Fibroblast of lung (primary cell): ENCODE data around the gene ANO6. TPM values are rescaled to one million over a fixed set of nuclear protein-coding genes. Genes with fewer than 3 reads are reported as not detected.

Source experiments
- DNase-seq, 2 donors: peaks; one replicate each; pipeline versions ENCODE4 v3.0.0 to v3.0.0-alpha.2; 2010; ENCODE audit warnings: low read depth in 2 of 2
- H2AFZ ChIP-seq: 2 replicates; pipeline ENCODE4 v1.5.1; 2012; ENCODE audit warnings: low read length, control low read depth, inconsistent platforms
- H3K27ac ChIP-seq: 2 replicates; pipeline ENCODE4 v1.5.1; 2011; ENCODE audit warnings: low read length, control low read depth; ENCODE audit not compliant: insufficient read depth
- H3K27me3 ChIP-seq: 2 replicates; pipeline ENCODE4 v1.5.1; 2011; ENCODE audit warnings: mild to moderate bottlenecking, low read length; ENCODE audit not compliant: control insufficient read depth, insufficient read depth
- H3K36me3 ChIP-seq: 2 replicates; pipeline ENCODE4 v1.5.1; 2011; ENCODE audit warnings: low read length; ENCODE audit not compliant: control insufficient read depth, insufficient read depth
- H3K4me1 ChIP-seq: 2 replicates; pipeline ENCODE4 v1.5.1; 2011; ENCODE audit warnings: low read length; ENCODE audit not compliant: control insufficient read depth, insufficient read depth; ENCODE audit errors: extremely low read depth
- H3K4me2 ChIP-seq: 2 replicates; pipeline ENCODE4 v1.5.1; 2011; ENCODE audit warnings: low read length, control low read depth; ENCODE audit not compliant: insufficient read depth; ENCODE audit errors: extremely low read depth
- H3K4me3 ChIP-seq, 4 experiments: fragments of 200-600 bp in 1 of 4; sonication (generic) in 1 of 4; replicated peaks in 1 of 4; 2 replicates each; pipeline ENCODE4 v1.5.1; 2011 to 2016; ENCODE audit warnings: low read length in 4 of 4, low read depth in 3 of 4, mild to moderate bottlenecking in 3 of 4, control low read depth in 2 of 4, inconsistent platforms in 1 of 4, mixed read lengths in 1 of 4; ENCODE audit not compliant: insufficient read depth in 1 of 4; ENCODE audit errors: control extremely low read depth in 1 of 4
- H3K79me2 ChIP-seq: 2 replicates; pipeline ENCODE4 v1.5.1; 2012; ENCODE audit warnings: mild to moderate bottlenecking, low read length, inconsistent platforms; ENCODE audit not compliant: control insufficient read depth, insufficient read depth
- H3K9ac ChIP-seq: 2 replicates; pipeline ENCODE4 v1.5.1; 2011; ENCODE audit warnings: mild to moderate bottlenecking, low read length, control low read depth; ENCODE audit not compliant: insufficient read depth
- H3K9me3 ChIP-seq: 2 replicates; pipeline ENCODE4 v1.5.1; 2012; ENCODE audit warnings: low read depth, low read length; ENCODE audit not compliant: control insufficient read depth, insufficient read depth
- H4K20me1 ChIP-seq: 2 replicates; pipeline ENCODE4 v1.5.1; 2011; ENCODE audit warnings: low read length; ENCODE audit not compliant: control insufficient read depth, insufficient read depth; ENCODE audit errors: extremely low read depth
- CTCF ChIP-seq, 2 donors: IDR thresholded peaks in 1 of 2; conservative IDR thresholded peaks in 1 of 2; 1 replicate in 1 of 2; 2 replicates in 1 of 2; pipeline ENCODE4 v1.5.1; 2011 to 2012; ENCODE audit warnings: low read length in 2 of 2, control low read depth in 1 of 2, inconsistent platforms in 1 of 2, low read depth in 1 of 2, mild to moderate bottlenecking in 1 of 2
- EZH2 ChIP-seq: IDR thresholded peaks from 2 replicates; pipeline ENCODE4 v1.5.1; 2012; ENCODE audit warnings: low read length, control low read depth, mild to moderate bottlenecking; ENCODE audit errors: missing control alignments
- polyA plus RNA-seq, 2 donors: library from polyadenylated mRNA; depleted of rRNA in 1 of 2; stranded (reverse) in 1 of 2; unstranded in 1 of 2; fragments of >200 nt; gene quantifications; 2 replicates each; pipeline ENCODE4 v1.2.1, GENCODE V29; 2011 to 2012; ENCODE audit warnings: missing spikeins in 1 of 2
- total RNA-seq: library from RNA; depleted of rRNA; stranded (reverse); fragments of >200 nt; gene quantifications from 2 replicates; pipeline ENCODE4 v1.2.1, GENCODE V29; 2014

ANO6 gene
- total and polyA plus RNA-seq, 2 donors (not counting 1 experiment from before 2014, with no cell fraction given), result 59.1 to 69.1 TPM

- no peak overlapping the region for H3K4me3 ChIP-seq
- H3K79me2 ChIP-seq, result peaks cover 19% of the 10 kb centered on the region
- H3K27ac ChIP-seq, result no peak overlapping the region
- no peaks in the 10 kb centered on the region for H3K9me3 ChIP-seq
- TF ChIP-seq CTCF (conservative IDR thresholded peaks at IDR 0.05 in 1 of 2, IDR thresholded peaks at IDR 0.05 in 1 of 2; ENCODE audit: low read depth in 1 of 2, low read length in 2 of 2) (no peak), EZH2 (no peak)
- no peak overlapping the region for H3K4me2 ChIP-seq
- H2AFZ ChIP-seq, result no peak overlapping the region
- H4K20me1 ChIP-seq, result no peaks in the 10 kb centered on the region
- no peak for DNase-seq
- no peaks in the 10 kb centered on the region for H3K4me1 ChIP-seq
- no peaks in the 10 kb centered on the region for H3K36me3 ChIP-seq
- no peaks in the 10 kb centered on the region for H3K27me3 ChIP-seq
- H3K9ac ChIP-seq, result no peak overlapping the region
Measured at GRCh38 chr12:45213107-45213506, 2.8 kb upstream of the ANO6 start.

GRCh38 chr12:45214071-45214470 is 1.8 kb upstream of the ANO6 start:
- Histone ChIP-seq H3K27me3 (no peaks in the 10 kb centered on the region), H3K4me2 (no peak overlapping the region), H4K20me1 (no peaks in the 10 kb centered on the region), H2AFZ (no peak overlapping the region), H3K27ac (no peak overlapping the region), H3K4me3 (peak overlapping the region in 1 of 4 experiments; percentile 79), H3K79me2 (peaks cover 28% of the 10 kb centered on the region), H3K36me3 (no peaks in the 10 kb centered on the region), H3K9me3 (no peaks in the 10 kb centered on the region), H3K9ac (no peak overlapping the region), H3K4me1 (no peaks in the 10 kb centered on the region)
- no peak for TF ChIP-seq CTCF (conservative IDR thresholded peaks at IDR 0.05 in 1 of 2, IDR thresholded peaks at IDR 0.05 in 1 of 2; ENCODE audit: low read depth in 1 of 2, low read length in 2 of 2)
- TF ChIP-seq EZH2, result no peak
- DNase-seq, result no peak

GRCh38 chr12:45214749-45215418 is 1.0 kb upstream of the ANO6 start:
- DNase-seq, result peak; percentile 45 to 68
- Histone ChIP-seq H3K4me3 (peak overlapping the region; percentile 63 to 95 (median 86)), H3K4me1 (no peaks in the 10 kb centered on the region), H3K79me2 (peaks cover 37% of the 10 kb centered on the region), H3K27me3 (no peaks in the 10 kb centered on the region), H3K9ac (peak overlapping the region; percentile 88), H3K9me3 (no peaks in the 10 kb centered on the region), H4K20me1 (no peaks in the 10 kb centered on the region), H3K27ac (peak overlapping the region; percentile 92), H2AFZ (peak overlapping the region; percentile 83), H3K4me2 (peak overlapping the region; percentile 87), H3K36me3 (no peaks in the 10 kb centered on the region)
- TF ChIP-seq CTCF (conservative IDR thresholded peaks at IDR 0.05 in 1 of 2, IDR thresholded peaks at IDR 0.05 in 1 of 2; ENCODE audit: low read depth in 1 of 2, low read length in 2 of 2) (no peak), EZH2 (no peak)
